Keratinocyte (primary cell): Measurements from ENCODE around the gene GJA9.

Experiments used
- CTCF ChIP-seq, 3 experiments: IDR thresholded peaks in 1 of 3; conservative IDR thresholded peaks in 1 of 3; optimal IDR thresholded peaks in 1 of 3; 2 replicates in 2 of 3; 3 replicates in 1 of 3; pipeline versions ENCODE3 to v1.5.1; 2011; ENCODE audit warnings: low read length in 3 of 3, mild to moderate bottlenecking in 3 of 3, moderate library complexity in 2 of 3, control low read depth in 1 of 3, inconsistent platforms in 1 of 3; ENCODE audit not compliant: insufficient read depth in 2 of 3; ENCODE audit errors: extremely low read depth in 1 of 3
- EZH2 ChIP-seq: IDR thresholded peaks from one replicate; pipeline ENCODE4 v1.6.1; 2012; ENCODE audit warnings: inconsistent platforms, mild to moderate bottlenecking, low read length, moderate library complexity

- TF ChIP-seq EZH2 (no peak), CTCF (optimal IDR thresholded peaks at IDR 0.05 in 1 of 3, IDR thresholded peaks at IDR 0.05 in 1 of 3, conservative IDR thresholded peaks at IDR 0.05 in 1 of 3; ENCODE audit: extremely low read depth in 1 of 3, insufficient read depth in 2 of 3, low read length in 3 of 3) (no peak)
These were observed 49.5 kb downstream of the GJA9 start for GRCh38 chr1:38831731-38832369.
